Brain microvascular endothelial cell (primary cell): ENCODE results near the gene DLGAP3.

Source experiments
- DNase-seq: peaks from one replicate; pipeline ENCODE4 v3.0.0-alpha.2; 2020
- H3K27ac ChIP-seq: fragments of 250-450 bp; sonication (Bioruptor Pico); 2 replicates; pipeline ENCODE4 v1.5.1; 2020; ENCODE audit warnings: mild to moderate bottlenecking, moderate library complexity
- H3K27me3 ChIP-seq: fragments of 250-450 bp; sonication (Bioruptor Pico); replicated peaks from 2 replicates; pipeline ENCODE4 v1.5.1; 2020; ENCODE audit warnings: mild to moderate bottlenecking
- H3K36me3 ChIP-seq: fragments of 250-450 bp; sonication (Bioruptor Pico); replicated peaks from 2 replicates; pipeline ENCODE4 v1.5.1; 2020; ENCODE audit warnings: mild to moderate bottlenecking
- H3K4me3 ChIP-seq: 2 replicates; pipeline ENCODE4 v1.5.1; 2011; ENCODE audit warnings: low read depth, mild to moderate bottlenecking, control low read depth, low read length, moderate library complexity
- in situ Hi-C: cut with HindIII; loops from 2 replicates; pipeline ENCODE4 v1.10.0; 2017; ENCODE audit warnings: low sequenced_read_pairs, low pct_ligation_motif_present
- TF ChIP-seq, protein P1 (sequence below): IDR thresholded peaks from 2 replicates; pipeline ENCODE4 v1.5.1; 2011; ENCODE audit warnings: low read depth, mild to moderate bottlenecking, moderate library complexity, low read length, control low read depth, inconsistent platforms; ENCODE audit errors: missing control alignments

Gene DLGAP3

DNA sequence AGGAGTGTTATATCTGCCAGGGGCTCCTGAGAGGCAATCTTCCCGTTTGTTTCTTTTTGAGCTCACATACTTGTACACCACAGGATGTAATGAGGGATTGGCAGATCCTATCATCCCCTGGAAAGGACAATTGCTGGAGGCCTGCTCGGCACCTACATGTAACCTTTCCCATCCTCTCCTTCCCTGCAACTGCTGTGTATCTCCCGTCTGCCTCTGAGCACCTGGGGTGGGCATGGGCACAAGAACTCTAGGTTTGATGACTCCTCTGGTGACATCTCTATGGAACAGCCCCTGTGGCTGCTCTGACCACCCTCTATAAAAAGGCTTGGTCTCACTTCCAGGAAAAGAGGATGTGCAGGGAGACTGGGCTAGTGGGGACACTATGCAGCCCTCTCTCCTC lies 44.9 kb downstream of the DLGAP3 start:
- no peak for DNase-seq
- Histone ChIP-seq H3K4me3 (no peak overlapping the region), H3K36me3 (no peaks in the 10 kb centered on the region), H3K27ac (no peak overlapping the region), H3K27me3 (peaks cover 21% of the 10 kb centered on the region)
- in situ Hi-C loops = no loop called here
- TF ChIP-seq, protein P1, sequence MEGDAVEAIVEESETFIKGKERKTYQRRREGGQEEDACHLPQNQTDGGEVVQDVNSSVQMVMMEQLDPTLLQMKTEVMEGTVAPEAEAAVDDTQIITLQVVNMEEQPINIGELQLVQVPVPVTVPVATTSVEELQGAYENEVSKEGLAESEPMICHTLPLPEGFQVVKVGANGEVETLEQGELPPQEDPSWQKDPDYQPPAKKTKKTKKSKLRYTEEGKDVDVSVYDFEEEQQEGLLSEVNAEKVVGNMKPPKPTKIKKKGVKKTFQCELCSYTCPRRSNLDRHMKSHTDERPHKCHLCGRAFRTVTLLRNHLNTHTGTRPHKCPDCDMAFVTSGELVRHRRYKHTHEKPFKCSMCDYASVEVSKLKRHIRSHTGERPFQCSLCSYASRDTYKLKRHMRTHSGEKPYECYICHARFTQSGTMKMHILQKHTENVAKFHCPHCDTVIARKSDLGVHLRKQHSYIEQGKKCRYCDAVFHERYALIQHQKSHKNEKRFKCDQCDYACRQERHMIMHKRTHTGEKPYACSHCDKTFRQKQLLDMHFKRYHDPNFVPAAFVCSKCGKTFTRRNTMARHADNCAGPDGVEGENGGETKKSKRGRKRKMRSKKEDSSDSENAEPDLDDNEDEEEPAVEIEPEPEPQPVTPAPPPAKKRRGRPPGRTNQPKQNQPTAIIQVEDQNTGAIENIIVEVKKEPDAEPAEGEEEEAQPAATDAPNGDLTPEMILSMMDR = no peak

DNA sequence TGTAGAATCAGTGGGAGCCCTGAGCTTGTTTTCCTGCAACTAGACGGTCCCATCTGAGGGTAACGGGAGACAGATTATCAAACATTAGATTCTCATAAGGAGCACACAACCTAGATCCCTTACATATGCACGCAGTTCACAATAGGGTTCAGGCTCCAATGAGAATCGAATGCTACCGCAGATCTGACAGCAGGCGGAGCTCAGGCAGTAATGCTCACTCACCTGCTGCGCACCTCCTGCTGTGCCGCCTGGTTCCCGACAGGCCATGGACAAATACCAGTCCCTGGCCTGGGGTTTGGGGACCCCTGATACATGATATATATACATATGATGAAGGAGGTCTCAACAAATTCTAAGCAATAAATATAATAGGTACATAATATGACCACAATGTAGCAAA lies 50.2 kb downstream of the DLGAP3 start:
- in situ Hi-C loops = no loop called here
- TF ChIP-seq, protein P1 = no peak
- H3K27me3 ChIP-seq = peaks cover 8% of the 10 kb centered on the region

GRCh38 chr1:34876406-34876805 lies 53.0 kb downstream of the DLGAP3 start:
- peaks cover 8% of the 10 kb centered on the region for H3K27me3 ChIP-seq
- in situ Hi-C loops = no loop called here
- H3K36me3 ChIP-seq = no peaks in the 10 kb centered on the region
- no peak overlapping the region for H3K27ac ChIP-seq
- H3K4me3 ChIP-seq = no peak overlapping the region
- DNase-seq = no peak
- TF ChIP-seq, protein P1 = no peak

More for the DNA sequence above, 50.2 kb downstream of the DLGAP3 start:
- Histone ChIP-seq H3K27ac (no peak overlapping the region), H3K4me3 (no peak overlapping the region), H3K36me3 (no peaks in the 10 kb centered on the region)
- no peak for DNase-seq

DNA sequence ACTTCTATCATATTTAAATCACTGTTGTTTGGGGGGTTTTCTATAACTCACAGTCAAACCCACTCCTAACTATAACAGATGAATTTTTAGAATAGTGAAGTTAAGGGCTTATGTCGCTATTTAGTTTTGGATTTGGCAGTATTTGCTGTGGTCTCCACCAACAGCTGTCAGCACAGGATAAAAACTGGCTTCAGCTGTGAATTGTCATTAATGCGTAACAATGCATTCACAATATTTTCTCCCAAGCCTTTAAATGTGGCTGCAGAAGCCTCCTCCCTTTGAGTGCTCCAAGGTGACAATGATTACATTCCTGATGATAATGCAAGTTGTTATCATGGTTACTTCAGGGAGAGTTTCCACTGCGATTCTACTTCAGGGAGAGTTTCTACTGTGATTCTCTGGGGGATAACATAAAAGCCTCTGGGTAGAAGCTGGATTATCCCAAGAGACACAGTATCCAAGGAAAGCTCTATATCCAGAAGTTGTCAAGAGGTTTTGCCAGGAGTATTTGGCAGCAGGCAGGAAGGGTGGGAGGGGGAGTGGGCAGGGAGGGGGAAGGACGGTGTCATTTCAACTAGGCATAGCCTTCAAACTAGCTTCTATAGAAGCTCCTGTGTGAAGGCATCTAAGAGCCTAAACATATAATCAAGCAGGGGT lies 55.0 kb downstream of the DLGAP3 start:
- Histone ChIP-seq H3K4me3 (no peak overlapping the region), H3K27ac (no peak overlapping the region), H3K27me3 (peaks cover 11% of the 10 kb centered on the region), H3K36me3 (no peaks in the 10 kb centered on the region)
- in situ Hi-C loops = no loop called here
- no peak for DNase-seq
- TF ChIP-seq, protein P1 = no peak

GRCh38 chr1:34872133-34872503 lies 57.3 kb downstream of the DLGAP3 start:
- in situ Hi-C loops = no loop called here
- no peaks in the 10 kb centered on the region for H3K36me3 ChIP-seq
- no peak overlapping the region for H3K27ac ChIP-seq
- H3K4me3 ChIP-seq = no peak overlapping the region
- TF ChIP-seq, protein P1 = no peak
- no peak for DNase-seq
- peaks cover 11% of the 10 kb centered on the region for H3K27me3 ChIP-seq
